ENCODE results near the gene PLRG1. TPM values are rescaled to one million over a fixed set of nuclear protein-coding genes. Genes with fewer than 3 reads are reported as not detected.

PLRG1 gene
- total and polyA plus RNA-seq, 2 of the 8 experiments (the other 6 are each of a cell fraction or from before 2014, with no cell fraction given), result 63.5 to 108 TPM

DNA sequence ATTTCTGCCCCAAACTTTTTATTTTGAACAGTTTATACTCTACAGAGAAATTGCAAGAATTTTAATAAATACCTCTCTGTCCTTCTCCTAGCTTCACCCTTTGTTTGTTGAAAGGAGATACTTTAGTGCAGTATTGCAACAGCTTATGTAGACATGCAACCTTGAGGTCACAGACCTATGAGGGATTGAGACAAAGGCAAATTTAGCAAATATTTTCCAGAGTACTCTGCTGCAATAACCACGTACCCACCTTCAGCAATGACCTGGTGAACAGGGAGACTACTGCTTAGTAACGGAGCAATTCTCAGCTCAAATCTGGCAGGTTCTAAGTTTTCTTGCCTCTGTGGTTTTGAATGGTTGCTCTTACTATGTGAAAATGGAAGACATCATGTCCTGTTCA, 27.1 kb upstream of the PLRG1 start:
- no peak overlapping the region for H2BK120ac ChIP-seq (replicated peaks; ENCODE audit: low read depth, low read length)
- WGBS, 2 experiments (ENCODE audit: extremely low coverage in 1 of 2, insufficient coverage in 1 of 2, insufficient read length in 1 of 2, insufficient replicate concordance in 2 of 2, low coverage in 1 of 2, low lambda C conversion rate in 2 of 2, missing lambda C conversion rate in 1 of 2), result 86% methylated on average over 2 of the region's 2 CpGs; no CpG with 5 or more reads in 1 of the 2 experiments
- H3K23me2 ChIP-seq (ENCODE audit: low read depth, low read length), result no peaks in the 10 kb centered on the region
- no peak overlapping the region for H3K4ac ChIP-seq (replicated peaks; ENCODE audit: insufficient read length, low read depth, low read length)
- no peak overlapping the region for H3K9ac ChIP-seq (replicated peaks in 1 of 4; ENCODE audit: extremely low read depth in 1 of 4, low read depth in 3 of 4, low read length in 3 of 4)
- H3K36me3 ChIP-seq (ENCODE audit: control insufficient read depth in 2 of 4, insufficient read depth in 4 of 4, low read length in 3 of 4), result no peaks in the 10 kb centered on the region
- H2BK20ac ChIP-seq (ENCODE audit: low read length), result no peak overlapping the region
- H3K27ac ChIP-seq (ENCODE audit: low read depth, low read length), result no peak overlapping the region
- FAIRE-seq (no peak), DNase-seq (ENCODE audit: low read depth in 1 of 2, low spot score in 2 of 2) (no peak)
- no peak overlapping the region for H3K4me3 ChIP-seq (ENCODE audit: extremely low read depth in 1 of 4, insufficient read depth in 2 of 4, low read depth in 3 of 4, low read length in 4 of 4)
- H3K4me2 ChIP-seq (ENCODE audit: insufficient read depth in 1 of 2, low read depth in 2 of 2, low read length in 2 of 2), result no peak overlapping the region
- TF ChIP-seq CHD1 (IDR thresholded peaks at IDR 0.05; ENCODE audit: low read depth, low read length) (no peak), RAD21 (IDR thresholded peaks at IDR 0.05 in 1 of 2, conservative IDR thresholded peaks at IDR 0.05 in 1 of 2; ENCODE audit: low read depth in 2 of 2, low read length in 2 of 2) (no peak), NRF1 (IDR thresholded peaks at IDR 0.05; ENCODE audit: low read depth, low read length) (no peak)
- TF ChIP-seq, protein P1, sequence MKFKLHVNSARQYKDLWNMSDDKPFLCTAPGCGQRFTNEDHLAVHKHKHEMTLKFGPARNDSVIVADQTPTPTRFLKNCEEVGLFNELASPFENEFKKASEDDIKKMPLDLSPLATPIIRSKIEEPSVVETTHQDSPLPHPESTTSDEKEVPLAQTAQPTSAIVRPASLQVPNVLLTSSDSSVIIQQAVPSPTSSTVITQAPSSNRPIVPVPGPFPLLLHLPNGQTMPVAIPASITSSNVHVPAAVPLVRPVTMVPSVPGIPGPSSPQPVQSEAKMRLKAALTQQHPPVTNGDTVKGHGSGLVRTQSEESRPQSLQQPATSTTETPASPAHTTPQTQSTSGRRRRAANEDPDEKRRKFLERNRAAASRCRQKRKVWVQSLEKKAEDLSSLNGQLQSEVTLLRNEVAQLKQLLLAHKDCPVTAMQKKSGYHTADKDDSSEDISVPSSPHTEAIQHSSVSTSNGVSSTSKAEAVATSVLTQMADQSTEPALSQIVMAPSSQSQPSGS (IDR thresholded peaks at IDR 0.05; ENCODE audit: low read length), result no peak
- no peak overlapping the region for H2BK5ac ChIP-seq (ENCODE audit: low read depth, low read length)
- H3K79me1 ChIP-seq (ENCODE audit: low read depth, low read length), result no peaks in the 10 kb centered on the region
- no peaks in the 10 kb centered on the region for H3K27me3 ChIP-seq (replicated peaks in 1 of 4; ENCODE audit: control insufficient read depth in 3 of 4, extremely low read depth in 1 of 4, insufficient read depth in 3 of 4, low read length in 3 of 4)
- H2BK12ac ChIP-seq (ENCODE audit: low read depth, low read length), result no peak overlapping the region
- no peaks in the 10 kb centered on the region for H3K9me3 ChIP-seq (ENCODE audit: insufficient read depth in 2 of 2, low read depth in 1 of 2, low read length in 1 of 2)
- POLR2A ChIA-PET (ENCODE audit: partially characterized antibody), result no interaction called here
- no peak overlapping the region for H2BK15ac ChIP-seq (ENCODE audit: low read length)
- no peak overlapping the region for H3K56ac ChIP-seq (replicated peaks; ENCODE audit: insufficient read length, low read depth, low read length)
- H2AK5ac ChIP-seq (ENCODE audit: low read depth, low read length), result no peak overlapping the region
- H2AFZ ChIP-seq (ENCODE audit: low read length), result no peak overlapping the region
- CTCF ChIA-PET (ENCODE audit: partially characterized antibody), result interaction anchor here (1.2 to 2.4 kb wide), 3 partner anchors 10 to 18 kb away, joined by 3 to 14 read pairs (median 3); no protein-coding TSS in a partner anchor
- no peak overlapping the region for H3K18ac ChIP-seq (ENCODE audit: extremely low read depth, low read length)
- no peak overlapping the region for H4K8ac ChIP-seq (ENCODE audit: extremely low read depth, insufficient read depth, low read length)
- H3K23ac ChIP-seq (ENCODE audit: insufficient read length), result no peak overlapping the region
- no peak overlapping the region for H4K91ac ChIP-seq (replicated peaks; ENCODE audit: insufficient read length, low read length)
- H3K79me2 ChIP-seq (ENCODE audit: control insufficient read depth in 1 of 2, insufficient read depth in 2 of 2, low read length in 2 of 2), result no peaks in the 10 kb centered on the region
- no peaks in the 10 kb centered on the region for H4K20me1 ChIP-seq (replicated peaks in 1 of 2; ENCODE audit: control insufficient read depth in 1 of 2, insufficient read depth in 2 of 2, low read length in 2 of 2)
- no peak overlapping the region for H3K14ac ChIP-seq (ENCODE audit: insufficient read length)
- no peak overlapping the region for H4K5ac ChIP-seq (ENCODE audit: insufficient read length, low read depth, low read length)
- H3K4me1 ChIP-seq (replicated peaks in 1 of 4; ENCODE audit: control insufficient read depth in 3 of 4, insufficient read depth in 4 of 4, low read length in 3 of 4), result no peaks in the 10 kb centered on the region

Measured in H1 (cell line).